Left lung (tissue), 10 donors: ENCODE results near the gene IKZF2. TPM values are rescaled to one million over a fixed set of nuclear protein-coding genes. Genes with fewer than 3 reads are reported as not detected.

ENCODE experiments used
- ATAC-seq: fragments of 200-7000 bp; cut with Tn5 transposase; one replicate; pipeline ENCODE4 v1.9.1; 2020; ENCODE audit warnings: moderate library complexity
- DNase-seq, 4 donors: peaks; one replicate each; pipeline ENCODE4 v3.0.0-alpha.2; 2013 to 2020
- H3K27ac ChIP-seq, 2 donors: fragments of 200-600 bp; sonication (generic) in 1 of 2; one replicate each; pipeline versions ENCODE4 v1.5.0 to v1.8.0; 2020 to 2021
- H3K27me3 ChIP-seq, 2 donors: fragments of 200-600 bp; sonication (generic) in 1 of 2; one replicate each; pipeline versions ENCODE4 v1.5.0 to v1.8.0; 2020 to 2021
- H3K36me3 ChIP-seq, 2 donors: fragments of 200-600 bp; sonication (generic) in 1 of 2; one replicate each; pipeline versions ENCODE4 v1.5.0 to v1.8.0; 2020 to 2021
- H3K4me1 ChIP-seq, 2 donors: fragments of 200-600 bp; one replicate each; pipeline ENCODE4 v1.8.0; 2021
- H3K4me3 ChIP-seq, 2 donors: fragments of 200-600 bp; sonication (generic) in 1 of 2; one replicate each; pipeline versions ENCODE4 v1.5.0 to v1.8.0; 2020 to 2021; ENCODE audit warnings: mild to moderate bottlenecking in 1 of 2
- H3K9me3 ChIP-seq, 2 donors: fragments of 200-600 bp; sonication (generic) in 1 of 2; one replicate each; pipeline versions ENCODE4 v1.5.0 to v1.8.0; 2020 to 2021
- intact Hi-C, 2 donors: fragments of 100-400 bp; cut with DNase I; formaldehyde crosslinking; loops; one replicate each; pipeline versions ENCODE4 v1.11.2 to v1.14.2; 2022
- polyA plus RNA-seq, 6 donors: library from polyadenylated mRNA; unstranded; fragments of 120-200 nt; gene quantifications; one replicate each; pipeline ENCODE4 v1.2.1, GENCODE V29; 2013; ENCODE audit not compliant: insufficient read length in 6 of 6
- total RNA-seq, 2 donors: library from RNA; stranded (reverse); fragmentation: NEBNext Ultra II Directional; extraction: Animal tissue kit (Norgen Biotek cat#: 25700); gene quantifications; one replicate each; pipeline ENCODE4 v1.2.1, GENCODE V29; 2021
- TF ChIP-seq, protein P1 (sequence below), 2 donors: fragments of 200-600 bp; sonication (generic) in 1 of 2; IDR thresholded peaks; one replicate each; pipeline versions ENCODE4 v1.5.0 to v1.8.0; 2021; ENCODE audit warnings: antibody characterized with exemption in 2 of 2
- donor health status: DM: no; HTN: yes; CAD: no.
- donor health status: DM: no; HTN: no; CAD: no.

IKZF2 gene
- total and polyA plus RNA-seq, 8 donors, result 9.6 to 15.4 (median 12.2) TPM

DNA sequence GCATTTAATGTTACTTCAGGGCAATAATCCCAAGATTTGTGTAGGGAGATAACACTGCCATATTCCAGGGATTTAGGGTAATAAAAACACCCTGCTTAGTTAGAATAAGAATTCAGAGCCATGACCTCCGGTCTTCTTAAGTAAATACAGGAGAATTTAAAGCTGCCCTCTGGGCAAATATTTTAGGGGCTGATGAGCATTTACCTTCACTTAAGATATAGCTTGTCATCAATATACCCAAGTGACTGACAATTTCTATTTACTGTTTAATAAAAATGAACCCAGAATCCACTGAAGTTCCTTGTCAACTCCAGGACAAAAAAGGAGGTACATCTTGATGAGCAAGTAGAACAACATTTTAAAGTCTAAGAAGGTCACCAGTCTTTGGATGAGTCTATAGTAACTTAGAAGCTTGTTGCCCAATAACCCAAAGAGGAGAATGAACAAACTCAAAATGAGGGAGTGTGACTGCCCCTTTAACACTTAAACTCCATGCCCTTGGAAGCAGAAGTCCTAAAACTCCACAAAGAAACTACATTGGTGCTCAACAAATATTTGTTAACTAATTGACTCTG lies 24.3 kb upstream of the IKZF2 start:
- DNase-seq (no peak), ATAC-seq (no peak)
- Histone ChIP-seq H3K27me3 (no peaks in the 10 kb centered on the region), H3K36me3 (no peaks in the 10 kb centered on the region), H3K9me3 (no peaks in the 10 kb centered on the region), H3K27ac (no peak overlapping the region), H3K4me1 (no peaks in the 10 kb centered on the region), H3K4me3 (no peak overlapping the region)
- intact Hi-C loops, result no loop called here
- TF ChIP-seq, protein P1, sequence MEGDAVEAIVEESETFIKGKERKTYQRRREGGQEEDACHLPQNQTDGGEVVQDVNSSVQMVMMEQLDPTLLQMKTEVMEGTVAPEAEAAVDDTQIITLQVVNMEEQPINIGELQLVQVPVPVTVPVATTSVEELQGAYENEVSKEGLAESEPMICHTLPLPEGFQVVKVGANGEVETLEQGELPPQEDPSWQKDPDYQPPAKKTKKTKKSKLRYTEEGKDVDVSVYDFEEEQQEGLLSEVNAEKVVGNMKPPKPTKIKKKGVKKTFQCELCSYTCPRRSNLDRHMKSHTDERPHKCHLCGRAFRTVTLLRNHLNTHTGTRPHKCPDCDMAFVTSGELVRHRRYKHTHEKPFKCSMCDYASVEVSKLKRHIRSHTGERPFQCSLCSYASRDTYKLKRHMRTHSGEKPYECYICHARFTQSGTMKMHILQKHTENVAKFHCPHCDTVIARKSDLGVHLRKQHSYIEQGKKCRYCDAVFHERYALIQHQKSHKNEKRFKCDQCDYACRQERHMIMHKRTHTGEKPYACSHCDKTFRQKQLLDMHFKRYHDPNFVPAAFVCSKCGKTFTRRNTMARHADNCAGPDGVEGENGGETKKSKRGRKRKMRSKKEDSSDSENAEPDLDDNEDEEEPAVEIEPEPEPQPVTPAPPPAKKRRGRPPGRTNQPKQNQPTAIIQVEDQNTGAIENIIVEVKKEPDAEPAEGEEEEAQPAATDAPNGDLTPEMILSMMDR (IDR thresholded peaks at IDR 0.05), result no peak

DNA sequence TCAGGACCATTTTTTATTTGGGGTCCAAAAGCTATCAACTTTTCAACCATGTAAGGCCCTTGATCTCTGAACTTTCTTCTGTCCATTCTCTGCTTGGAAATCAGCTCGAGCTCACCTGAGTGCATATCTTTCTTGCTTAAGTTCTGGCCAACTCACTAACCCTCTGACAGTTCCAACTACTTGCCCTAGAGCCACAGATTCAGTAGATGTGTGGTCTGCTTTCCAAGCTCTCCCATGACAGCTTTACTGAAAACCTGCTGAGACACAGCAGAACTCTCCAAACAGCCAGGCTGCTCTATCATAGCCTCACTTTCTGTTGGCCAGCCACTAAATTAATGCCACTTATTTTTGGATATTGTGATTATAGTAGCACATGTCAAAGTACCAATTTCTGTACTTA lies 21.2 kb upstream of the IKZF2 start:
- Histone ChIP-seq H3K4me1 (no peaks in the 10 kb centered on the region), H3K27me3 (no peaks in the 10 kb centered on the region), H3K36me3 (no peaks in the 10 kb centered on the region), H3K9me3 (no peaks in the 10 kb centered on the region), H3K27ac (no peak overlapping the region), H3K4me3 (no peak overlapping the region)
- TF ChIP-seq, protein P1 (IDR thresholded peaks at IDR 0.05), result no peak
- ATAC-seq, result no peak
- DNase-seq, result no peak
- intact Hi-C loops, result no loop called here

DNA sequence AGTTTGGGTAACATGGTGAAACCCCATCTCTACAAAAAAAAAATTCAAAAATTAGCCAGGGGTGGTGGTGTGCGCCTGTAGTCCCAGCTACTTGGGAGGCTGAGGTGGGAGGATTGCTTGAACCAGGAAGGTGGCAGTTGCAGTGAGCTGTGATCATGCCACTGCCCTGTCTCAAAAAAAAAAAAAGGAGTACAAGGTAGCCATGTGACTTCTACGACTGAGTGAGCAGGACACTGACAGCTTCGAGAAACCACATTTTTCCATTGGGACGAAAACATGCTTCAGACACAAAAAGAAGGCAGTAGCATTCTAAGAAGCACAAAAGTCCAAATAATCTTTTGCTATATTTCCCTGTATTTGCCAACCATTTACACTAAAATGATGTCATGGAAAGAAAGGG lies 19.7 kb upstream of the IKZF2 start:
- Histone ChIP-seq H3K4me3 (no peak overlapping the region), H3K9me3 (no peaks in the 10 kb centered on the region), H3K27ac (no peak overlapping the region), H3K4me1 (no peaks in the 10 kb centered on the region), H3K27me3 (no peaks in the 10 kb centered on the region), H3K36me3 (no peaks in the 10 kb centered on the region)
- TF ChIP-seq, protein P1 (IDR thresholded peaks at IDR 0.05), result no peak
- no peak for ATAC-seq
- intact Hi-C loops, result no loop called here
- DNase-seq, result no peak

DNA sequence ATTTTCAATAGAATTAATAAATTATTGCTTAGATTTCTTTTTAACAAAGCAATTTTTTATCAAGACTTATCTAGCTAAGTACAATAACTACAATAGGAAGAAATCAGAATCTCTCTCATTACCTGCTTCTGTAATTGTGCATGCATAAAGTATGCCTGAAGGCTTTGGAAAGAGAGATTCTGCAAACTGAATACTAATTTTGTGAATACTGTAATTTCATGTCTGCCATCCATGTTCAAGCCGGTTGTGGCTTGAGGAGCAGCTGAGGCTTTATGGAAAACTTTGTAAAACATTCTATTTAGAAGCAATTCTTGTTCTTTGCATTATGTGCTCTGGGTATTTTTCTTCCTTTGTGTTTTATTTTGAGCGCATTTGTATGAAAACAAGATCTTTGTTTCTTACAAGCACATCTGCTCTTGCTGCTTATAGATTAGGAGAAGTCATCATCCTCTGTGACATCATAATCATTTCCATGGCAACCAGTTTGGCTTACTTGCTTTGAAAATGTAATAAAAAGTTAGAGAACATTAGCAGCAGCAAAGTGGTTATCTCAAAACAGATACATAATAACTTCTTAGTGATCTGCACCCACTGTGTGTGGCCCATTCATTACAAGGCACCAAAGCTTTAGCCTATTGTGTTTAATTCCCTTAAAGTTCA lies 16.0 kb upstream of the IKZF2 start:
- no peak overlapping the region for H3K27ac ChIP-seq
- H3K9me3 ChIP-seq, result no peaks in the 10 kb centered on the region
- H3K4me1 ChIP-seq, result no peaks in the 10 kb centered on the region
- no peak overlapping the region for H3K4me3 ChIP-seq
- intact Hi-C loops, result no loop called here
- ATAC-seq (no peak), DNase-seq (no peak)
- TF ChIP-seq, protein P1 (IDR thresholded peaks at IDR 0.05), result no peak
- H3K27me3 ChIP-seq, result no peaks in the 10 kb centered on the region
- H3K36me3 ChIP-seq, result no peaks in the 10 kb centered on the region

DNA sequence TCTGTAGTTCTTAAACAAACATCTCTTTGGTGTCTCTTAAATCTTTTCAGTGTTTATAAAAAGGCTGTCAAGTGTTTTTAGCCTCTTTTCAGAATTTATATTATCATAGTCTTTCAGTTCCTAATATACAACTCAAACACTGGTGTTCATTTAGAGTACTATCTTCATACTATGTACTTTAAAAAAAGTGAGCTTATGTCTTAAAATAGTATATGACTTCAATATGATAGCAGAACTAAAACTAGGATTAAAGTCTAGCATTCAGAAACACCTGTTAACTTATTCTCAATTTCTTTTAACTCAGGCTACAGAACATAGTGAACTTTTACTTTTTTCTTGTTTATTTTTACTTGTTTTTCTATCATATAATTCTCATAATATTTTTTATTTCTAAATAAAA lies 14.7 kb upstream of the IKZF2 start:
- Histone ChIP-seq H3K9me3 (no peaks in the 10 kb centered on the region), H3K27me3 (no peaks in the 10 kb centered on the region), H3K36me3 (no peaks in the 10 kb centered on the region), H3K4me3 (no peak overlapping the region), H3K27ac (no peak overlapping the region), H3K4me1 (no peaks in the 10 kb centered on the region)
- TF ChIP-seq, protein P1 (IDR thresholded peaks at IDR 0.05), result no peak
- DNase-seq, result no peak
- no peak for ATAC-seq
- intact Hi-C loops, result no loop called here
